Measurements from ENCODE around the gene TMEM212.
"Not testable (repeated sequence)": the region's sequence is repeated elsewhere in the genome, so short reads cannot be mapped to it uniquely, and the experiment has no call there.

Gene TMEM212

GRCh38 chr3:171813278-171813896 lies 29.8 kb upstream of the TMEM212 start:
- DNase-seq (ENCODE audit: low read depth), result no peak

DNA sequence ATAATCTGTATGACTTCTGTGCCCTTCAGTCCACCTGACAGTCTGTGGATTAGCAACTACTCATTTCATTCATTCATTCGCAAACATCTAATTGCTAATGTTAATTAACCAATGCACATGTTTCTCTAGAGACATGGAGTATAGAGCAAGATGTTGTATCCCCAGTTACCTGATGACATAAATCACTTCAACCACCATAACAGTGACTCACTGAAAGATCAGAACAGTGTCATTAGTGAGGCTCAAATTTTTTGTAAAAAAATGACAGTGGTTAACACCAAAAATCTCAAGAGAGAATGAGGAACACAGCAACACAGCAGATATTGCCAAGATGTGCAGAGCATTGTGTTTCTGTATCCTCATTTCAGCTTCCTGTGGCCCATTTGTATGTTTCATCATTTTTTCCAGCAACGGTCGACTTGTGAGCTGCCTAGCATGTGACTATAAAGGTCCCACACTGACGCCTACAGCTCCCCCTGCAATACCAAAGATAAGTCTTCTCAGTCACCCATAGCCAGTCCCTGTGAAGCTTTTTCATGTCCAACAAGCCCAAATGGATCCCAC lies 29.2 kb upstream of the TMEM212 start:
- DNase-seq (ENCODE audit: low read depth), result peak; percentile 12

DNA sequence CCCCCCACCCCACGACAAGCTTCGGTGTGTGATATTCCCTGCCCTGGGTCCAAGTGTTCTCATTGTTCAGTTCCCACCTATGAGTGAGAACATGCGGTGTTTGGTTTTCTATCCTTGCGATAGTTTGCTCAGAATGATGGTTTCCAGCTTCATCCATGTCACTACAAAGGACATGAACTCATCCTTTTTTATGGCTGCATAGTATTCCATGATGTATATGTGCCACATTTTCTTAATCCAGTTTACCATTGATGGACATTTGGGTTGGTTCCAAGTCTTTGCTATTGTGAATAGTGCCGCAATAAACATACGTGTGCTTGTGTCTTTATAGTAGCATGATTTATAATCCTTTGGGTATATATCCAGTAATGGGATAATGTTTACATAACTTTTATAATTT lies 28.5 kb upstream of the TMEM212 start:
- DNase-seq (ENCODE audit: low read depth), result not testable (repeated sequence)

DNA sequence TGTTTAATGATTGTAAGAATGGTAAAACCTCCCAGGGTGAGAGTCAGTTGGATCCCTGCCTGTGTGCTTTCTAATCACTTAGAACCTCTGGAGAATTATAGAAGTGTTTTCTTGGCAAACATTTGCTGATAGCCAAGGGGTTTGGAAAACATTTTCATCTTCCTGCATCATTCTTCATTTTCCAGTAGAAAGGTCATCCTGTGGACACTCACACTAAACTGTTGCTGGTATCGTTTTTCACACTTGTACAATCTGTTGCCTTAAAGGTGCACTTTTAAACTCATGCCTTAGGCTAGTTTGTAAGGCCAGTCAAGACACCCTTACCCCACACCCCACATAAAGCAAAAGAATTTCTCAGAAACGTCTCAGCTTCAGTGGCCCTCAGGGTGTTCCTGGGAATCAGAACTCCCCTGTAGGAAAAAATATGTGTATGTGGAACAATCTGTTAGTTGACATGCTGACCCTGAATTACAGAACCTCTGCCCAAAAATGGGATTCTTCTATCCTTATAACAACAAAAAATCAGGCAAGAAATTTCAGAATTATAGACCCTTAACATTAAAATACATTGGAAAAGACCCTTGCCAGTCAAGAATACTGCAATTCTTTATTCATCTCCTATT lies 27.1 kb upstream of the TMEM212 start:
- DNase-seq (ENCODE audit: low read depth), result no peak

DNA sequence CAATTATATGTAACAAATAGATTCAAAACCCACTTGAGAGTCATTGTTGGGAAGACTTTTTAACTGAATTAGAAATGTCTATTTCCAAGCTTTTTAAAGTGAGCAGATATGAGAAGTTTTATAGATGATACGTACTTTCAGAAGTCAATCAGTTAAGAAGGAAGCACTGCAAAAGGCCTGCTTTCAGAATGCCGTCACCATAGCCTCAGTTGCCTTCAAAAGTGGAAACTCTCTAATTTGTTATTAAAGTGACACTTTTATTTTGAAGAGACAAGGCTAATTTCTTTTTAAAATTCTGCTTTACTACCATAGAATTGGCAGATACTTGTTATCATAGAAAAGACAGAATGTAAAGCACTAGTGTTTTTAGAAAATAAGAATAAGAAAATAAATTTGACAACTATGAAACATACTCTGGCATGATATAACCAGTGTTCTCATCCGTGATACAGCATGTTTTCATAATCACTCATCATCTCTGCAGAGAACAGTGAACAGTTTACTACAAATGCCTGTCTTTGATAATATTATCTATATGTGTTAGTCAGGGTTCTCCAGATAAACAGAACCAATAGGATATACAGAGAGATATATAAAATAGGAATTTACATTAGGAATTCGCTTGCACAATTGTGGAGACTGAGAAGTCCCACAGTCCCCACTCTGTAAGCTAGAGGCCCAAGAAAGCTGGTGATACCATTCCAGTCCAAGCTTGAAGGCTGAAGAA lies 25.9 kb upstream of the TMEM212 start:
- no peak for DNase-seq (ENCODE audit: low read depth)

- no peak for DNase-seq (ENCODE audit: low read depth)
These were observed 22.1 kb upstream of the TMEM212 start for GRCh38 chr3:171821044-171821443.

DNA sequence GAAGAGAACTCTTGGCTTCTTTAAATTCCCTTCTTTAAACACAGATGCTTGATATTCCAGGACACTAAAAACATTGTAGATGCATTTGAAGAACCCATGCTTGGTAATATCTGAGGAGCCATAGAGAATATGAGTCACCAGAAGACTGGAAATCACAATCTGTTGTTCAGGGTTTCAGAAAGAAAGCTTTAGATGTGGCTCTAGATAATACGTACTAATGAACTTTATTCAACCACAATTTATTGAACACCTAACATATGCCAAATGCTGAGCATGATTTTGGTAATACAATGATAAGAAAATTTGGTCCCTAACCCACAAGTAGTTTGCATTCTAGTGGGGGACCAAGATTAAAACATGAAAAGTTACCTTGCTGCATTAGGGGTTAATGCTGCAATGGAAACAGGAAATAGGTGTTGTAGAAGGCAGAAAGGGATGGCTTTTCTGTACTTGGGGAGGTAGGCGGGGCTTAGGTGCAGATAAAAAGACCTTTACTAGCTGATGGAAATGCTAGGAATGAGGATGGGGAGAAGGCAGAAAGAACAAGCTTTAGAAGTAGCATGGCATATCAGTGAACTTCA lies 21.3 kb upstream of the TMEM212 start:
- DNase-seq (ENCODE audit: low read depth), result no peak

- no peak for DNase-seq (ENCODE audit: low read depth)
These were observed 20.6 kb upstream of the TMEM212 start for GRCh38 chr3:171822431-171823106.

DNA sequence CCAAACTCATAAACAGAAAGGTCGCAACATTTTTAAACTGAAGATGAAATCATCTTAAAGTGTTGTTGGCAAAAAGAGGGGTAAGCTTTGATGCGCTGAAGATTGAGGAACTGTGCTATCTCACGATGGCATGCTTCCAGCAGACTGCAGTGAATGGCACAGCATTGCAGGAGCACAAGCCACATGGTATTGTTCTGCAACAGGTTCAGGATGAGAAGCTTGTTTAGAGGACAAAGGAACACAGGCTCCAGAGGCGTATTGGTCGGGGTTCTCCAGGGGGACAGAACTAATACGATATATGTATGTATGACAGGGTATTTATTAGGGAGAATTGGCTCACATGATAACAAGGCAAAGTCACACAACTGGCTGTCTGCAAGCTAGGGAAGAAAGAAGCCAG lies 19.0 kb upstream of the TMEM212 start:
- DNase-seq (ENCODE audit: low read depth), result no peak

- DNase-seq (ENCODE audit: low read depth), result no peak
These were observed 18.3 kb upstream of the TMEM212 start for GRCh38 chr3:171824824-171825221.

DNA sequence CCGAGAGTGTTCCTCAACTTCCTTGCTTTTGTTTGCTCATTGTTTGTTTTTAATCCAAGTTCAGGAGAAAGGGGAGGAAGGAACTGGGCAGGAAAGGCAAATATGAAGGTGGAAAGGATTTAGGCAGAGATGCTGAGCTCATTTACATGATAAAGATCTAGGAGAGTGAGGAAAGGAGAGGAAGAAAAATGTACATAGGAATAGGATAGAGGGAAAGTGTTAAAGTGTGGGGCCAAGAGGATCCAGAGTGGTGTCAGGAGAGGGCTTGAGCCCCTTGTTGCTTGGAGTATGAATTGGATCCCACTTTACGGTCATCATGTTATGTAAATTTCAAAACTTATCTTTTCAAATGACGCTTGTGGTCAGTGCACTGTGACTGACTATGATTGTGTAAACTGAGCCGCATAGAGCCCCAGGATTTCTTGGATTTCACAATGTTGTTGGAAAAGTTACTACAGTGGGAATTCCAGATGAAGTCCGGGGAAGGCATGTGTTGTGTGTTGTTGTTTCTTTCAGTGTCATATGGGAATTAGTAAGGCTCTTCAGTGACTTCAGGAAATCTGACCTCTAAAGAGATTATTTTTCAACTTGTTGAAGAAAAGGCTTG lies 17.8 kb upstream of the TMEM212 start:
- no peak for DNase-seq (ENCODE audit: low read depth)

GRCh38 chr3:171827385-171827784 lies 15.8 kb upstream of the TMEM212 start:
- DNase-seq (ENCODE audit: low read depth), result no peak

DNA sequence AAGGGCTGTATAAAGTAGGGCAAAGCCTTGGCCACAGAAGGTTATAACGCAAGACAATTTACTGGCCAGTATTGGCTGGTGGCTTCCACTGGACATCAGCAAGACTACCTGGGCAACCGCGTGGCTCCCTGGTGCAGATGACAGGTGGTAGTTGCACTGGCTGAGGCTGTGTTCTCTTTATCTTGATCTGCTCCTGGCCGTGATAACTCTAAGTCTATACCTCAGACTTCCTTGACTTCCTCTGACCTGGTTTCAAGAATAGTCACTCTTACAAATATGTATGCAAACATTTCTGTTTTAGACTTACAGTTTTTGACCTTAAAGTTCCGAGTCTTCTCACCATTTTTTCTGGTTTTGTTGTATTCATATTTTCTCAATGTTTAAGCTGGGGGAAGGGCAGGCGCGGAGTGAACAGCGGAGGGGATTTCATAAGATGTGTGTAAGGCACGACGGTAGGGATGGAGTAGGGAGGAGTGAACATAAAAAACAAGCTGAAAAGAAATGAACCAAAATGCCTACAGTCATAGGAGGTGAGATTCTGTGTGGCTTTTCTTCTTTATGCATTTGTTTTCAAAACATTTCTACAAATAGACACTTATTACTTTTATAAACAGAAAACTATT lies 15.2 kb upstream of the TMEM212 start:
- DNase-seq (ENCODE audit: low read depth), result no peak

GRCh38 chr3:171828902-171829770 lies 14.0 kb upstream of the TMEM212 start:
- no peak for DNase-seq (ENCODE audit: low read depth)

GRCh38 chr3:171829841-171830517 lies 13.2 kb upstream of the TMEM212 start:
- no peak for DNase-seq (ENCODE audit: low read depth)

GRCh38 chr3:171830518-171830875 lies 12.7 kb upstream of the TMEM212 start:
- no peak for DNase-seq (ENCODE audit: low read depth)

DNA sequence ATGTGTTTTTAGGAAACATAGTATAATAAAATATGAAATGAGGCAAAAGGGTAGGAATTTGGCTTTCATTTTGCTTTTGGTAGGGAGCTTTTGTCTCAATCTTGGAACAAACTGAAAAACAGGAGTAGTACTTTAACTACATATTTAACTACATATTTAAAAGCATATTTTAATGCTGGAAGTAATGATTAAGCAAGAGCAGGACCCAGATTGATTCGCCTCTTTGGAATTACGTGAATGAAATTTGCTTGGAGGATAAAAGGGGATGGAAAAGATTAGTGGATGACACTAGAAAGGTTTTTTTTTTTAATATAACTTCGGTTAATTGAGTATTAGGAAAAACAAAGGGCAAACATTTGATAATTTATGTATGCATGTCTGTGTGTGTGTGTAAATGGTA lies 11.2 kb upstream of the TMEM212 start:
- DNase-seq (ENCODE audit: low read depth), result no peak

DNA sequence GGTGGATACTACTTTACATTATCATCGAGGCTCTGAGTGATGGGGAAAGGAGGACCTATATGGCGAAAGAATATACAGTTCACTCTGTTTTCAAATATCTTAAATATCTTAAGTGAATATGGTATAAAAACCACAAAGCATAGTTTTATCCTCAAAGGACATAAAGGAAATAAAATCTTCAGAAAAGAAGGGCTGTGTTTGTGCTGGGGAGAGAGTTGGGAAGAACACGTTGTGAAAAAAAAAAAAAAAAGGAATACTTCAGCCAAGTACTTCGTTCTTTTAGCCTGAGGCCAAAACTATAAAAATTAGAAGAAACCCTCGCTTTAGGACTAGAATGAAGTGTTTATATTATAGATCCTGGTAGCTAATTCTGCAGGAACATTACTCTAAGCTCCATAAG lies 10.2 kb upstream of the TMEM212 start:
- DNase-seq (ENCODE audit: low read depth), result no peak

GRCh38 chr3:171833789-171834460 lies 9.2 kb upstream of the TMEM212 start:
- no peak for DNase-seq (ENCODE audit: low read depth)
